Stomach (tissue), 9 donors: ENCODE data around the gene CFAP100. TPM values are rescaled to one million over a fixed set of nuclear protein-coding genes. Genes with fewer than 3 reads are reported as not detected.

Experiments used
- DNase-seq, 2 donors: peaks; one replicate each; pipeline versions ENCODE4 v3.0.0 to v3.0.0-alpha.2; 2013 to 2019
- H3K27ac ChIP-seq, 5 donors: fragments of 200-600 bp in 4 of 5; sonication (generic) in 4 of 5; one replicate each; pipeline ENCODE4 v1.5.1; 2013 to 2019; ENCODE audit warnings: mild to moderate bottlenecking in 1 of 5, moderate library complexity in 1 of 5
- H3K27me3 ChIP-seq, 3 donors: fragments of 200-600 bp; sonication (generic); one replicate each; pipeline ENCODE4 v1.5.1; 2017 to 2019; ENCODE audit warnings: mixed run types in 1 of 3
- H3K36me3 ChIP-seq, 4 donors: fragments of 200-600 bp; sonication (generic); 1 replicate in 3 of 4; 2 replicates in 1 of 4; pipeline ENCODE4 v1.5.1; 2016 to 2019
- H3K4me1 ChIP-seq, 4 donors: fragments of 200-600 bp; sonication (generic); one replicate each; pipeline ENCODE4 v1.5.1; 2016 to 2019
- H3K4me3 ChIP-seq, 4 donors: fragments of 200-600 bp; sonication (generic) in 3 of 4; one replicate each; pipeline ENCODE4 v1.5.1; 2016 to 2019; ENCODE audit warnings: mild to moderate bottlenecking in 1 of 4
- H3K9me3 ChIP-seq, 4 donors: fragments of 200-600 bp; sonication (generic); one replicate each; pipeline ENCODE4 v1.5.1; 2016 to 2019
- CTCF ChIP-seq, 7 experiments: fragments of 450-650 bp in 4 of 7; fragments of 200-600 bp in 3 of 7; sonication (generic) in 3 of 7; IDR thresholded peaks; one replicate each; pipeline ENCODE4 v1.5.1; 2016 to 2019; ENCODE audit warnings: antibody characterized with exemption in 7 of 7, control low read depth in 2 of 7, mild to moderate bottlenecking in 1 of 7
- EP300 ChIP-seq: sonication (generic); formaldehyde crosslinking; IDR thresholded peaks from one replicate; pipeline ENCODE4 v1.6.1; 2017; ENCODE audit warnings: antibody characterized with exemption
- POLR2A ChIP-seq, 4 donors: fragments of 450-650 bp; IDR thresholded peaks; one replicate each; pipeline ENCODE4 v1.6.1; 2016; ENCODE audit warnings: antibody characterized with exemption in 4 of 4, control low read depth in 2 of 4, mild to moderate bottlenecking in 1 of 4, moderate library complexity in 1 of 4
- POLR2AphosphoS5 ChIP-seq, 3 donors: sonication (generic); formaldehyde crosslinking; IDR thresholded peaks; one replicate each; pipeline ENCODE4 v1.6.1; 2016; ENCODE audit warnings: antibody characterized with exemption in 3 of 3
- WGBS, 5 donors: extraction: QIAGEN DNeasy Blood & Tissue Kit in 3 of 5; methylation state at CpG; one replicate each; pipeline versions ENCODE4 v1.1.5 to v1.1.7; 2013 to 2018; 5-methylcytosine and 5-hydroxymethylcytosine counted together
- intact Hi-C: fragments of 100-400 bp; cut with DNase I; formaldehyde crosslinking; loops from one replicate; pipeline ENCODE4 v1.15.1; 2023; ENCODE audit warnings: low total_unique reads
- polyA plus RNA-seq, 3 donors: library from polyadenylated mRNA; stranded (reverse); fragments of 200-250 nt; gene quantifications; one replicate each; pipeline ENCODE4 v1.2.3, GENCODE V29; 2013
- total RNA-seq, 5 donors: library from RNA; depleted of rRNA; stranded (reverse); fragments of >200 nt; gene quantifications; one replicate each; pipeline versions ENCODE4 v1.1.0 to v1.2.3, GENCODE V29; 2014 to 2016
- donor health status: healthy with polysubstance abuse.
- donor health status: Bipolar disorder and iron deficiency.
- donor health status: healthy.

The CFAP100 gene
- total and polyA plus RNA-seq, 8 donors = not detected

GRCh38 chr3:126352476-126353454 is 41.9 kb upstream of the CFAP100 start:
- TF ChIP-seq EP300 (no peak), POLR2A (IDR thresholded peaks at IDR 0.05) (no peak), POLR2AphosphoS5 (IDR thresholded peaks at IDR 0.05) (no peak), CTCF (IDR thresholded peaks at IDR 0.05) (no peak)
- 88 to 93% (median 91%) methylated on average over 23 to 27 of the region's 27 CpGs for WGBS, 5 donors
- Histone ChIP-seq H3K4me1 (peaks cover 44 to 91% (median 70%) of the 10 kb centered on the region in 4 donors), H3K4me3 (no peak overlapping the region), H3K27ac (peak overlapping the region in 1 of 5 donors; percentile 99), H3K27me3 (peaks cover 0 to 19% (median 0%) of the 10 kb centered on the region in 3 donors), H3K9me3 (no peaks in the 10 kb centered on the region), H3K36me3 (peaks cover 22 to 55% (median 53%) of the 10 kb centered on the region in 4 donors)
- intact Hi-C loops = no loop called here
- no peak for DNase-seq

- Histone ChIP-seq H3K9me3 (no peaks in the 10 kb centered on the region), H3K27me3 (peaks cover 0 to 19% (median 0%) of the 10 kb centered on the region in 3 donors), H3K27ac (peak overlapping the region in 4 of 5 donors; percentile 93 to 99 (median 98)), H3K4me1 (peaks cover 50 to 87% (median 73%) of the 10 kb centered on the region in 4 donors), H3K4me3 (peak overlapping the region in 3 of 4 donors; percentile 0 to 92 (median 17)), H3K36me3 (peaks cover 22 to 45% (median 43%) of the 10 kb centered on the region in 4 donors)
- intact Hi-C loops = no loop called here
- DNase-seq = no peak
- WGBS, 5 donors = 82 to 92% (median 85%) methylated on average over 8 of the region's 8 CpGs
- TF ChIP-seq POLR2A (IDR thresholded peaks at IDR 0.05) = no peak
- no peak for TF ChIP-seq POLR2AphosphoS5 (IDR thresholded peaks at IDR 0.05)
- TF ChIP-seq EP300 = no peak
- no peak for TF ChIP-seq CTCF (IDR thresholded peaks at IDR 0.05)
Observed at GRCh38 chr3:126353694-126354321, 40.9 kb upstream of the CFAP100 start.

GRCh38 chr3:126354776-126355175 is 39.9 kb upstream of the CFAP100 start:
- H3K4me3 ChIP-seq = peak overlapping the region; percentile 68 to 95 (median 88)
- H3K27me3 ChIP-seq = peaks cover 0 to 23% (median 0%) of the 10 kb centered on the region in 3 donors
- peak overlapping the region; percentile 32 to 99 (median 97) for H3K27ac ChIP-seq
- H3K9me3 ChIP-seq = no peaks in the 10 kb centered on the region
- 66 to 88% (median 72%) methylated on average over 6 to 7 of the region's 7 CpGs for WGBS, 5 donors
- peaks cover 20 to 35% (median 33%) of the 10 kb centered on the region in 4 donors for H3K36me3 ChIP-seq
- DNase-seq = no peak
- H3K4me1 ChIP-seq = peaks cover 50 to 78% (median 68%) of the 10 kb centered on the region in 4 donors
- TF ChIP-seq POLR2AphosphoS5 (IDR thresholded peaks at IDR 0.05) = no peak
- TF ChIP-seq POLR2A (IDR thresholded peaks at IDR 0.05) = no peak
- TF ChIP-seq CTCF (IDR thresholded peaks at IDR 0.05) = no peak
- TF ChIP-seq EP300 = no peak
- intact Hi-C loops = no loop called here

- intact Hi-C loops = no loop called here
- WGBS, 5 donors = 40 to 65% (median 50%) methylated on average over 2 to 3 of the region's 3 CpGs
- Histone ChIP-seq H3K4me3 (peak overlapping the region; percentile 68 to 95 (median 88)), H3K36me3 (peaks cover 17 to 30% (median 28%) of the 10 kb centered on the region in 4 donors), H3K27me3 (peaks cover 0 to 24% (median 0%) of the 10 kb centered on the region in 3 donors), H3K9me3 (no peaks in the 10 kb centered on the region), H3K27ac (peak overlapping the region; percentile 72 to 99 (median 97)), H3K4me1 (peaks cover 50 to 74% (median 66%) of the 10 kb centered on the region in 4 donors)
- TF ChIP-seq POLR2A (IDR thresholded peaks at IDR 0.05) (no peak), POLR2AphosphoS5 (IDR thresholded peaks at IDR 0.05) (no peak), EP300 (no peak), CTCF (IDR thresholded peaks at IDR 0.05) (no peak)
- peak in 1 of 2 donors; percentile 17 for DNase-seq
Observed at GRCh38 chr3:126355251-126355650, 39.5 kb upstream of the CFAP100 start.
